Metanephros (tissue), 1 donor: Measurements from ENCODE around the gene COX7A2L. TPM values are rescaled to one million over a fixed set of nuclear protein-coding genes. Genes with fewer than 3 reads are reported as not detected.

Experiments used
- total RNA-seq: library from RNA; depleted of rRNA; stranded (reverse); fragments of >200 nt; gene quantifications from one replicate; pipeline ENCODE4 v1.2.3, GENCODE V29; 2014

Gene COX7A2L
- total RNA-seq, result 138 TPM

DNA sequence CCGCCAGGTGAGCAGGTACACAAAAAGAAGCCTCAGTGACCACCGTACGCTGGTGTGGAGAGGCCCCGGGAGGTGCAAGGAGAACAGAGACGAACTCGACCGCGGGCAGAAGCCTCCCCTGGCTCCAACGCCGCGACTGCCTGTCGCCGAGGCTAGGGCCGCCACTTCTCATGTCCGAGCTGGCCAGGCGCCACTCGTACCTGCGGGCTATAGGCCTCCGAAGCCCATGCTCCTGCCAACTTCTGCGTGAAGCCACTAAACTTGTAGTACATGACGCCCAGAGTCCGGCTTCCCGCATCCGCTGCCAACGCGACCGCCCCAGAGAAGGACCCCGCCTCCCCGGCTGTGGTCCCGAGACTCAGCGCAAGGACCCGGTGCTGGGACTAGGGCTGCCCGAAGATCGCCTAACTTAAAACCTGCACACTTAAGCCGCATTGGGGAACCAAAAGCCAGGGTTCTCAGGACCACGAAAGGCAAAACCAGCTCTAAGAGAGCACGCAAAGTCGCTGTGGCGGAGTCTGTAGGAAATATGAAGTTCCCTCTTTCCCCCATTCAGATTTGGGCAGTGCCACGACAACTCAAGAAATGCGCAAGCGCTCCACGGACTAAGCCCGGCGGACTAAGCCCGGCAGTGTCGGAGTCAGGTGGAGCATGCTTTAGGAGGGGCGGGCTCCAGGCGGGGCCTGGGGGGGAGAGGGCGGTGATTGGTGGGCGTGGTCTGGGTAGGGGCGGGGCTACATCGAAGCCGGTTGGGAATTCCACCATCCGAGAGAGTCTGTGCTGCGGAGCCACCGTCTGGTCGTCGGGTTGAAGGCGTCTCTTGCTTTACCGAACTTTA, at the start of gene COX7A2L:
COX7A2L (minus strand) TSS at position 328 of the 838 bp plus-strand sequence; CDS start at position 272, 56 bp downstream.

Other genes with a start within 250 kb of the COX7A2L start
- 88.5 TPM for gene EML4, start 191.9 kb downstream of the COX7A2L start, total RNA-seq
- gene KCNG3, start 132.8 kb upstream of the COX7A2L start, total RNA-seq, result 4.8 TPM
- 46.6 TPM for gene MTA3, start 207.4 kb upstream of the COX7A2L start, total RNA-seq